HUES64 (cell line): ENCODE results near the gene KIDINS220.
A peak's percentile ranks its signal among the peaks of the same experiment; 100 is the strongest.

Experiments used
- H3K27ac ChIP-seq: 2 replicates; pipeline ENCODE4 v1.7.0; 2013; ENCODE audit warnings: low read depth, low read length, inconsistent platforms
- H3K27me3 ChIP-seq: 2 replicates; pipeline ENCODE4 v1.6.1; 2013; ENCODE audit warnings: mild to moderate bottlenecking, low read length; ENCODE audit not compliant: insufficient read depth
- H3K36me3 ChIP-seq: 2 replicates; pipeline ENCODE4 v1.6.1; 2013; ENCODE audit warnings: mild to moderate bottlenecking, low read length; ENCODE audit not compliant: insufficient read depth
- H3K4me1 ChIP-seq: 2 replicates; pipeline ENCODE4 v1.6.1; 2013; ENCODE audit warnings: mild to moderate bottlenecking, low read length, moderate library complexity; ENCODE audit not compliant: insufficient read depth
- H3K4me3 ChIP-seq: 2 replicates; pipeline ENCODE4 v1.5.1; 2013; ENCODE audit warnings: mild to moderate bottlenecking, low read length, moderate library complexity
- H3K9ac ChIP-seq: 2 replicates; pipeline ENCODE4 v1.6.1; 2013; ENCODE audit warnings: mild to moderate bottlenecking, low read depth, low read length
- H3K9me3 ChIP-seq: 2 replicates; pipeline ENCODE4 v1.6.1; 2013; ENCODE audit warnings: low read depth, low read length; ENCODE audit not compliant: insufficient read depth
- WGBS: fragments of 150-250, 120-280 bp; methylation state at CpG from one replicate; pipeline ENCODE4 v1.1.7; 2013; ENCODE audit warnings: missing lambda C conversion rate; 5-methylcytosine and 5-hydroxymethylcytosine counted together

KIDINS220 gene

GRCh38 chr2:8719528-8719927, 117.9 kb downstream of the KIDINS220 start:
- Histone ChIP-seq H3K4me1 (no peaks in the 10 kb centered on the region), H3K36me3 (no peaks in the 10 kb centered on the region), H3K27me3 (no peaks in the 10 kb centered on the region), H3K27ac (no peak overlapping the region), H3K9ac (no peak overlapping the region), H3K9me3 (no peaks in the 10 kb centered on the region), H3K4me3 (no peak overlapping the region)
- 94% methylated on average over 3 of the region's 3 CpGs for WGBS

GRCh38 chr2:8714971-8715370, 122.4 kb downstream of the KIDINS220 start:
- WGBS, result 94% methylated on average over 4 of the region's 5 CpGs
- no peak overlapping the region for H3K27ac ChIP-seq
- no peaks in the 10 kb centered on the region for H3K27me3 ChIP-seq
- H3K4me1 ChIP-seq, result no peaks in the 10 kb centered on the region
- H3K4me3 ChIP-seq, result no peak overlapping the region
- H3K9ac ChIP-seq, result no peak overlapping the region
- no peaks in the 10 kb centered on the region for H3K36me3 ChIP-seq
- H3K9me3 ChIP-seq, result no peaks in the 10 kb centered on the region

- no peaks in the 10 kb centered on the region for H3K4me1 ChIP-seq
- WGBS, result 94% methylated on average over 7 of the region's 7 CpGs
- no peak overlapping the region for H3K4me3 ChIP-seq
- H3K9me3 ChIP-seq, result no peaks in the 10 kb centered on the region
- no peaks in the 10 kb centered on the region for H3K36me3 ChIP-seq
- H3K9ac ChIP-seq, result no peak overlapping the region
- no peak overlapping the region for H3K27ac ChIP-seq
- no peaks in the 10 kb centered on the region for H3K27me3 ChIP-seq
Measured at GRCh38 chr2:8714283-8714682, 123.1 kb downstream of the KIDINS220 start.

- Histone ChIP-seq H3K4me1 (no peaks in the 10 kb centered on the region), H3K4me3 (no peak overlapping the region), H3K27ac (no peak overlapping the region), H3K36me3 (no peaks in the 10 kb centered on the region), H3K9ac (no peak overlapping the region), H3K9me3 (no peaks in the 10 kb centered on the region), H3K27me3 (no peaks in the 10 kb centered on the region)
- WGBS, result 91% methylated on average over 3 of the region's 3 CpGs
Measured at GRCh38 chr2:8710951-8711350, 126.5 kb downstream of the KIDINS220 start.

GRCh38 chr2:8709611-8710010, 127.8 kb downstream of the KIDINS220 start:
- 88% methylated on average over 14 of the region's 14 CpGs for WGBS
- no peak overlapping the region for H3K9ac ChIP-seq
- H3K9me3 ChIP-seq, result no peaks in the 10 kb centered on the region
- H3K36me3 ChIP-seq, result no peaks in the 10 kb centered on the region
- no peaks in the 10 kb centered on the region for H3K27me3 ChIP-seq
- H3K4me1 ChIP-seq, result no peaks in the 10 kb centered on the region
- H3K27ac ChIP-seq, result no peak overlapping the region
- H3K4me3 ChIP-seq, result no peak overlapping the region

- Histone ChIP-seq H3K36me3 (no peaks in the 10 kb centered on the region), H3K27me3 (no peaks in the 10 kb centered on the region), H3K9me3 (no peaks in the 10 kb centered on the region), H3K4me1 (no peaks in the 10 kb centered on the region), H3K9ac (no peak overlapping the region), H3K4me3 (no peak overlapping the region), H3K27ac (no peak overlapping the region)
- WGBS, result 98% methylated on average over 3 of the region's 3 CpGs
Measured at GRCh38 chr2:8704906-8705305, 132.5 kb downstream of the KIDINS220 start.

- 92% methylated on average over 13 of the region's 16 CpGs for WGBS
- Histone ChIP-seq H3K4me3 (no peak overlapping the region), H3K36me3 (no peaks in the 10 kb centered on the region), H3K27ac (no peak overlapping the region), H3K9ac (no peak overlapping the region), H3K9me3 (no peaks in the 10 kb centered on the region), H3K27me3 (no peaks in the 10 kb centered on the region), H3K4me1 (no peaks in the 10 kb centered on the region)
Measured at GRCh38 chr2:8701681-8702379, 135.6 kb downstream of the KIDINS220 start.

- Histone ChIP-seq H3K9ac (no peak overlapping the region), H3K27me3 (no peaks in the 10 kb centered on the region), H3K27ac (no peak overlapping the region), H3K9me3 (no peaks in the 10 kb centered on the region), H3K4me1 (no peaks in the 10 kb centered on the region), H3K36me3 (no peaks in the 10 kb centered on the region), H3K4me3 (no peak overlapping the region)
- 94% methylated on average over 7 of the region's 7 CpGs for WGBS
Measured at GRCh38 chr2:8699839-8700238, 137.6 kb downstream of the KIDINS220 start.

GRCh38 chr2:8697190-8697589, 140.2 kb downstream of the KIDINS220 start:
- H3K36me3 ChIP-seq, result no peaks in the 10 kb centered on the region
- no peak overlapping the region for H3K4me3 ChIP-seq
- no peaks in the 10 kb centered on the region for H3K9me3 ChIP-seq
- H3K27ac ChIP-seq, result no peak overlapping the region
- 95% methylated on average over 5 of the region's 5 CpGs for whole genome bisulfite sequencing
- peaks cover 3% of the 10 kb centered on the region; the same call in 1 of the 2 replicates for H3K27me3 ChIP-seq
- no peaks in the 10 kb centered on the region for H3K4me1 ChIP-seq
- H3K9ac ChIP-seq, result no peak overlapping the region

- Histone ChIP-seq H3K27ac (no peak overlapping the region), H3K27me3 (peaks cover 3% of the 10 kb centered on the region; the same call in 1 of the 2 replicates), H3K4me1 (no peaks in the 10 kb centered on the region), H3K9ac (no peak overlapping the region), H3K36me3 (no peaks in the 10 kb centered on the region), H3K4me3 (no peak overlapping the region), H3K9me3 (no peaks in the 10 kb centered on the region)
- 96% methylated on average over 6 of the region's 8 CpGs for WGBS
Measured at GRCh38 chr2:8694737-8695136, 142.7 kb downstream of the KIDINS220 start.

GRCh38 chr2:8693157-8693821, 144.1 kb downstream of the KIDINS220 start:
- H3K9me3 ChIP-seq, result no peaks in the 10 kb centered on the region

More at GRCh38 chr2:8693157-8693821, 144.1 kb downstream of the KIDINS220 start:
- H3K4me1 ChIP-seq, result no peaks in the 10 kb centered on the region
- no peaks in the 10 kb centered on the region for H3K36me3 ChIP-seq
- no peak overlapping the region for H3K27ac ChIP-seq
- WGBS, result 36% methylated on average over 30 of the region's 30 CpGs
- peak overlapping the region; percentile 45 for H3K4me3 ChIP-seq
- no peak overlapping the region for H3K9ac ChIP-seq
- peaks cover 3% of the 10 kb centered on the region; the same call in 1 of the 2 replicates for H3K27me3 ChIP-seq
